Measurements from ENCODE around the gene TBCC. TPM values are rescaled to one million over a fixed set of nuclear protein-coding genes. Genes with fewer than 3 reads are reported as not detected.

The TBCC gene
- total and polyA plus RNA-seq, 2 of the 13 experiments (the other 11 are each of a cell fraction or from before 2014, with no cell fraction given) = 14.8 to 36.1 TPM

DNA sequence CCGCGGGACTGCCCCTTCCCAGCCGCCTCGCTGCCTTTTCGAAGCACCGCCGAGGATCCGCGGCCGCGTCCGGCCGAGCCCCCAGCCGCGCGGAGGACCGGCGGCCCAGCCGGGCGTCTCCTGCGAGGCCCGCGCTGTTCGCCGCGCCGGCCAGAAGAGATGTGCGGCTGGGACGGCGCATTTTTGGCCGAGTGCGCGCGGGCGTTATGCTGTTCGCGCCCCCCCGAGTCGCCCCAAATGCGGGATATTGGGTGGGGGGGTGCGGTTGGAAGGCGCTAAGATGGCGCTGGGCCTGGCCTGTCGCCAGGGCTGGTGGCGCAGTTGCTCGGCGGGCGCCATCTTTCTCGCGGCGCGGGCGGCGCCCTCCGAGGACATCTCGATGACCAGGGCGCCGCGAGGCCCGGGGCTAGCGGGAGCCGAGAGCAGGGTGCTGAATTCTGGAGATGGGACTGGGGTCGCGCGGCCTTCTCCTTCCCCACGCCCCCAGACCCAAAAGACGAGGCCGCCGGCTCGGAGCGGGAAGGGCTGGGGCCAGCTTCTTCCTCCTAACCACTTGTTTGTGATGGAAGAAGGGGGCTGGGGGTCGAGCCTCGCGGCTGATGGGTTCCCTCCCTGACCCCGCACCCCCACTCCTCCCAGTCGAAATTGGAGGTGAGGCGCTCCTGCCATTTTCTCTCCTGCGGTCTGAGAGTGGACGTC is 37.4 kb upstream of the TBCC start (continued):
- peak; percentile 53 for TF ChIP-seq TARDBP (CRISPR knock-in tag; IDR thresholded peaks at IDR 0.05)
- TF ChIP-seq NFKBIZ (CRISPR knock-in tag; IDR thresholded peaks at IDR 0.05) = peak; percentile 39; the same call in 1 of the 2 replicates
- peak; percentile 42; the same call in 1 of the 2 replicates for TF ChIP-seq HNF4A (CRISPR knock-in tag; IDR thresholded peaks at IDR 0.05)
- no peak for TF ChIP-seq NR2F2 (IDR thresholded peaks at IDR 0.05; ENCODE audit: borderline replicate concordance, low read depth)
- peak; percentile 83 for TF ChIP-seq HOXA5 (CRISPR knock-in tag; IDR thresholded peaks at IDR 0.05)
- TF ChIP-seq SIN3B (IDR thresholded peaks at IDR 0.05; ENCODE audit: low read length) = peak; percentile 51; the same call in 1 of the 2 replicates
- TF ChIP-seq, protein P1, sequence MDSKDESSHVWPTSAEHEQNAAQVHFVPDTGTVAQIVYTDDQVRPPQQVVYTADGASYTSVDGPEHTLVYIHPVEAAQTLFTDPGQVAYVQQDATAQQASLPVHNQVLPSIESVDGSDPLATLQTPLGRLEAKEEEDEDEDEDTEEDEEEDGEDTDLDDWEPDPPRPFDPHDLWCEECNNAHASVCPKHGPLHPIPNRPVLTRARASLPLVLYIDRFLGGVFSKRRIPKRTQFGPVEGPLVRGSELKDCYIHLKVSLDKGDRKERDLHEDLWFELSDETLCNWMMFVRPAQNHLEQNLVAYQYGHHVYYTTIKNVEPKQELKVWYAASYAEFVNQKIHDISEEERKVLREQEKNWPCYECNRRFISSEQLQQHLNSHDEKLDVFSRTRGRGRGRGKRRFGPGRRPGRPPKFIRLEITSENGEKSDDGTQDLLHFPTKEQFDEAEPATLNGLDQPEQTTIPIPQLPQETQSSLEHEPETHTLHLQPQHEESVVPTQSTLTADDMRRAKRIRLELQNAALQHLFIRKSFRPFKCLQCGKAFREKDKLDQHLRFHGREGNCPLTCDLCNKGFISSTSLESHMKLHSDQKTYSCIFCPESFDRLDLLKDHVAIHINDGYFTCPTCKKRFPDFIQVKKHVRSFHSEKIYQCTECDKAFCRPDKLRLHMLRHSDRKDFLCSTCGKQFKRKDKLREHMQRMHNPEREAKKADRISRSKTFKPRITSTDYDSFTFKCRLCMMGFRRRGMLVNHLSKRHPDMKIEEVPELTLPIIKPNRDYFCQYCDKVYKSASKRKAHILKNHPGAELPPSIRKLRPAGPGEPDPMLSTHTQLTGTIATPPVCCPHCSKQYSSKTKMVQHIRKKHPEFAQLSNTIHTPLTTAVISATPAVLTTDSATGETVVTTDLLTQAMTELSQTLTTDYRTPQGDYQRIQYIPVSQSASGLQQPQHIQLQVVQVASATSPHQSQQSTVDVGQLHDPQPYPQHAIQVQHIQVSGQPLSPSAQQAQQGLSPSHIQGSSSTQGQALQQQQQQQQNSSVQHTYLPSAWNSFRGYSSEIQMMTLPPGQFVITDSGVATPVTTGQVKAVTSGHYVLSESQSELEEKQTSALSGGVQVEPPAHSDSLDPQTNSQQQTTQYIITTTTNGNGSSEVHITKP (CRISPR knock-in tag; IDR thresholded peaks at IDR 0.05; ENCODE audit: low read depth) = 0 out of 2 replicates have a peak, but pooled peaks have one; percentile 47
- TF ChIP-seq ZNF513 (CRISPR knock-in tag; conservative IDR thresholded peaks at IDR 0.05) = no peak; the same call in 1 of the 2 replicates
- peak; percentile 60; the same call in 1 of the 2 replicates for TF ChIP-seq TP53 (CRISPR knock-in tag; conservative IDR thresholded peaks at IDR 0.05)
- TF ChIP-seq ZBTB20 (CRISPR knock-in tag; IDR thresholded peaks at IDR 0.05; ENCODE audit: borderline replicate concordance, low read depth) = peak; percentile 62; the same call in 1 of the 2 replicates
- peak; percentile 92; the same call in 1 of the 2 replicates for TF ChIP-seq FOXC1 (CRISPR knock-in tag; IDR thresholded peaks at IDR 0.05; ENCODE audit: borderline replicate concordance)
- no peak for TF ChIP-seq ZNF562 (CRISPR knock-in tag; IDR thresholded peaks at IDR 0.05; ENCODE audit: borderline replicate concordance)
- TF ChIP-seq ZKSCAN8 (CRISPR knock-in tag; IDR thresholded peaks at IDR 0.05; ENCODE audit: borderline replicate concordance) = no peak
- TF ChIP-seq MED13 (CRISPR knock-in tag; IDR thresholded peaks at IDR 0.05) = peak; percentile 85; the same call in 1 of the 2 replicates
- TF ChIP-seq ZNF782 (CRISPR knock-in tag; IDR thresholded peaks at IDR 0.05; ENCODE audit: borderline replicate concordance) = peak; percentile 95; the same call in 1 of the 2 replicates
- no peak for TF ChIP-seq SP1 (IDR thresholded peaks at IDR 0.05)
- peak; percentile 9; the same call in 1 of the 2 replicates for TF ChIP-seq SP1 (CRISPR knock-in tag; IDR thresholded peaks at IDR 0.05)
- TF ChIP-seq ZFP36L1 (CRISPR knock-in tag; IDR thresholded peaks at IDR 0.05) = 0 out of 2 replicates have a peak, but pooled peaks have one; percentile 32
- TF ChIP-seq AKNA (CRISPR knock-in tag; IDR thresholded peaks at IDR 0.05; ENCODE audit: borderline replicate concordance) = 0 out of 2 replicates have a peak, but pooled peaks have one; percentile 52
- peak; percentile 91; the same call in 1 of the 2 replicates for TF ChIP-seq ZSCAN12 (CRISPR knock-in tag; IDR thresholded peaks at IDR 0.05)
